CD4-positive, alpha-beta memory T cell (primary cell): Measurements from ENCODE around the gene NOM1. TPM values are rescaled to one million over a fixed set of nuclear protein-coding genes. Genes with fewer than 3 reads are reported as not detected.

Experiments used
- CTCF ChIA-PET: fragments of 350-600 bp; sonication (Branson Sonifier 250); formaldehyde crosslinking; loops from one replicate; lab custom pipeline; 2021; ENCODE audit warnings: inconsistent platforms; ENCODE audit not compliant: partially characterized antibody; lab: Charles Lee
- POLR2A ChIA-PET: fragments of 350-600 bp; sonication (Branson Sonifier 250); formaldehyde crosslinking; loops from one replicate; lab custom pipeline; 2021; ENCODE audit not compliant: partially characterized antibody; lab: Charles Lee
- DNase-seq, 5 donors: peaks; one replicate each; pipeline versions ENCODE4 v3.0.0 to v3.0.0-alpha.2; 2020 to 2022; ENCODE audit warnings: mixed read lengths in 1 of 5
- H3K27ac ChIP-seq: one replicate; pipeline ENCODE4 v1.7.0; 2013; ENCODE audit warnings: low read depth, low read length
- H3K27me3 ChIP-seq: 2 replicates; pipeline ENCODE4 v1.7.0; 2013; ENCODE audit warnings: mild to moderate bottlenecking, low read length, moderate library complexity; ENCODE audit not compliant: insufficient read depth
- H3K36me3 ChIP-seq: 2 replicates; pipeline ENCODE4 v1.7.0; 2013; ENCODE audit warnings: mild to moderate bottlenecking, low read length, moderate library complexity; ENCODE audit not compliant: insufficient read depth
- H3K4me1 ChIP-seq: 2 replicates; pipeline ENCODE4 v1.7.0; 2013; ENCODE audit warnings: mild to moderate bottlenecking, low read length, moderate library complexity; ENCODE audit not compliant: insufficient read depth
- H3K4me3 ChIP-seq, 2 donors: one replicate each; pipeline ENCODE4 v1.7.0; 2013; ENCODE audit warnings: low read length in 2 of 2, mild to moderate bottlenecking in 1 of 2
- H3K9me3 ChIP-seq, 2 donors: one replicate each; pipeline ENCODE4 v1.7.0; 2013; ENCODE audit warnings: low read length in 2 of 2, control low read depth in 1 of 2; ENCODE audit not compliant: control insufficient read depth in 1 of 2
- H3K27ac Mint-ChIP-seq, 7 donors: one replicate each; pipeline ENCODE4 v1.8.0; 2020 to 2021; ENCODE audit warnings: mixed read lengths in 7 of 7, mild to moderate bottlenecking in 6 of 7, inconsistent platforms in 3 of 7, moderate library complexity in 3 of 7
- H3K27me3 Mint-ChIP-seq, 2 donors: one replicate each; pipeline ENCODE4 v1.8.0; 2020 to 2021; ENCODE audit warnings: mixed read lengths in 2 of 2
- H3K36me3 Mint-ChIP-seq, 2 donors: one replicate each; pipeline ENCODE4 v1.8.0; 2020 to 2021; ENCODE audit warnings: mixed read lengths in 2 of 2, inconsistent platforms in 1 of 2, mild to moderate bottlenecking in 1 of 2
- H3K4me1 Mint-ChIP-seq, 4 donors: one replicate each; pipeline ENCODE4 v1.8.0; 2020 to 2021; ENCODE audit warnings: mixed read lengths in 4 of 4, mild to moderate bottlenecking in 1 of 4
- H3K4me3 Mint-ChIP-seq, 8 donors: one replicate each; pipeline ENCODE4 v1.8.0; 2020 to 2021; ENCODE audit warnings: mixed read lengths in 8 of 8, mild to moderate bottlenecking in 7 of 8, moderate library complexity in 6 of 8, inconsistent platforms in 3 of 8
- H3K9me3 Mint-ChIP-seq, 8 donors: one replicate each; pipeline ENCODE4 v1.8.0; 2020 to 2021; ENCODE audit warnings: mixed read lengths in 8 of 8, mild to moderate bottlenecking in 5 of 8, inconsistent platforms in 3 of 8, moderate library complexity in 1 of 8
- intact Hi-C: fragments of 100-400 bp; cut with micrococcal nuclease; formaldehyde crosslinking; loops from one replicate; pipeline ENCODE4 v1.15.1; 2023
- polyA plus RNA-seq, 2 donors: library from polyadenylated mRNA; unstranded; fragments of 300-500 nt; fragmentation: Illumina TruSeq; gene quantifications; one replicate each; pipeline ENCODE4 v1.2.3, GENCODE V29; 2021
- total RNA-seq, 2 experiments: library from RNA; stranded (reverse); gene quantifications; one replicate each; pipeline ENCODE4 v1.2.3, GENCODE V29; 2021

NOM1 gene
- total and polyA plus RNA-seq, 4 experiments from 2014 or later: 0.82 to 32.5 (median 20.6) TPM

- Histone ChIP-seq H3K4me1 (no peaks in the 10 kb centered on the region), H3K27ac (no peak overlapping the region), H3K9me3 (no peaks in the 10 kb centered on the region), H3K36me3 (no peaks in the 10 kb centered on the region), H3K4me3 (no peak overlapping the region), H3K27me3 (no peaks in the 10 kb centered on the region)
- H3K27me3 Mint-ChIP-seq: no peaks in the 10 kb centered on the region
- H3K27ac Mint-ChIP-seq: no peak overlapping the region
- peaks cover 0 to 1% (median 0%) of the 10 kb centered on the region in 4 donors for H3K4me1 Mint-ChIP-seq
- ChIA-PET POLR2A (no interaction called here), CTCF (interaction anchor here (0.7 to 2.3 kb wide), 3 partner anchors 8 to 70 kb away, joined by 3 to 9 read pairs (median 4); no protein-coding TSS in a partner anchor)
- H3K36me3 Mint-ChIP-seq: peaks cover 11 to 29% of the 10 kb centered on the region in 2 donors
- intact Hi-C loops: loop anchor here (10.0 kb wide), 1 partner anchor 135 kb away; no protein-coding TSS in a partner anchor
- peaks cover 0 to 20% (median 10%) of the 10 kb centered on the region in 8 donors for H3K9me3 Mint-ChIP-seq
- no peak overlapping the region for H3K4me3 Mint-ChIP-seq
- no peak for DNase-seq
Measured at GRCh38 chr7:156979711-156980110, 30.2 kb downstream of the NOM1 start.

GRCh38 chr7:156984174-156984891 is 34.8 kb downstream of the NOM1 start:
- Mint-ChIP-seq H3K4me3 (no peak overlapping the region), H3K4me1 (no peaks in the 10 kb centered on the region), H3K36me3 (peaks cover 5 to 11% of the 10 kb centered on the region in 2 donors), H3K27me3 (peaks cover 1 to 2% of the 10 kb centered on the region in 2 donors), H3K9me3 (peaks cover 0 to 11% (median 6%) of the 10 kb centered on the region in 8 donors), H3K27ac (no peak overlapping the region)
- no peak overlapping the region for H3K27ac ChIP-seq
- no peak for DNase-seq
- H3K9me3 ChIP-seq: no peaks in the 10 kb centered on the region
- ChIA-PET CTCF (interaction anchor here (0.6 to 2.0 kb wide), 2 partner anchors 10 to 12 kb away, joined by 3 to 4 read pairs; no protein-coding TSS in a partner anchor), POLR2A (no interaction called here)
- no peak overlapping the region for H3K4me3 ChIP-seq
- no peaks in the 10 kb centered on the region for H3K4me1 ChIP-seq
- H3K27me3 ChIP-seq: no peaks in the 10 kb centered on the region
- intact Hi-C loops: no loop called here
- H3K36me3 ChIP-seq: no peaks in the 10 kb centered on the region

GRCh38 chr7:156985101-156985992 is 35.8 kb downstream of the NOM1 start:
- Histone ChIP-seq H3K9me3 (no peaks in the 10 kb centered on the region), H3K4me3 (no peak overlapping the region), H3K27ac (no peak overlapping the region), H3K4me1 (no peaks in the 10 kb centered on the region), H3K36me3 (no peaks in the 10 kb centered on the region), H3K27me3 (no peaks in the 10 kb centered on the region)
- CTCF ChIA-PET: interaction anchor here (2.0 kb wide), 1 partner anchor 13 kb away, joined by 4 read pairs; no protein-coding TSS in a partner anchor
- H3K9me3 Mint-ChIP-seq: peaks cover 0 to 2% (median 0%) of the 10 kb centered on the region in 8 donors
- H3K36me3 Mint-ChIP-seq: peaks cover 1 to 5% of the 10 kb centered on the region in 2 donors
- H3K4me1 Mint-ChIP-seq: no peaks in the 10 kb centered on the region
- no peak overlapping the region for H3K27ac Mint-ChIP-seq
- intact Hi-C loops: no loop called here
- POLR2A ChIA-PET: no interaction called here
- no peak for DNase-seq
- peaks cover 5 to 6% of the 10 kb centered on the region in 2 donors for H3K27me3 Mint-ChIP-seq
- no peak overlapping the region for H3K4me3 Mint-ChIP-seq

- no peaks in the 10 kb centered on the region for H3K27me3 ChIP-seq
- no peak overlapping the region for H3K4me3 ChIP-seq
- H3K27ac Mint-ChIP-seq: no peak overlapping the region
- H3K9me3 Mint-ChIP-seq: peaks cover 0 to 2% (median 0%) of the 10 kb centered on the region in 8 donors
- no peak for DNase-seq
- CTCF ChIA-PET: no interaction called here
- H3K27me3 Mint-ChIP-seq: peaks cover 6 to 8% of the 10 kb centered on the region in 2 donors
- intact Hi-C loops: no loop called here
- H3K36me3 Mint-ChIP-seq: peaks cover 1 to 5% of the 10 kb centered on the region in 2 donors
- no peak overlapping the region for H3K4me3 Mint-ChIP-seq
- no peaks in the 10 kb centered on the region for H3K4me1 ChIP-seq
- H3K4me1 Mint-ChIP-seq: no peaks in the 10 kb centered on the region
- no peaks in the 10 kb centered on the region for H3K36me3 ChIP-seq
- H3K27ac ChIP-seq: no peak overlapping the region
- POLR2A ChIA-PET: no interaction called here
- H3K9me3 ChIP-seq: no peaks in the 10 kb centered on the region
Measured at GRCh38 chr7:156986378-156986777, 36.9 kb downstream of the NOM1 start.

- intact Hi-C loops: no loop called here
- H3K27ac ChIP-seq: no peak overlapping the region
- DNase-seq: no peak
- no peaks in the 10 kb centered on the region for H3K9me3 ChIP-seq
- no peaks in the 10 kb centered on the region for H3K4me1 ChIP-seq
- no peaks in the 10 kb centered on the region for H3K36me3 ChIP-seq
- H3K4me3 ChIP-seq: no peak overlapping the region
- H3K27ac Mint-ChIP-seq: no peak overlapping the region
- H3K4me3 Mint-ChIP-seq: no peak overlapping the region
- CTCF ChIA-PET: no interaction called here
- no peaks in the 10 kb centered on the region for H3K36me3 Mint-ChIP-seq
- POLR2A ChIA-PET: no interaction called here
- peaks cover 8 to 15% of the 10 kb centered on the region in 2 donors for H3K27me3 Mint-ChIP-seq
- H3K27me3 ChIP-seq: no peaks in the 10 kb centered on the region
- no peaks in the 10 kb centered on the region for H3K4me1 Mint-ChIP-seq
- no peaks in the 10 kb centered on the region for H3K9me3 Mint-ChIP-seq
Measured at GRCh38 chr7:156988343-156989185, 39.1 kb downstream of the NOM1 start.

GRCh38 chr7:156989766-156990535 is 40.4 kb downstream of the NOM1 start:
- Mint-ChIP-seq H3K9me3 (no peaks in the 10 kb centered on the region), H3K36me3 (no peaks in the 10 kb centered on the region), H3K27ac (no peak overlapping the region), H3K4me1 (no peaks in the 10 kb centered on the region), H3K27me3 (peaks cover 15 to 20% of the 10 kb centered on the region in 2 donors), H3K4me3 (no peak overlapping the region)
- intact Hi-C loops: no loop called here
- H3K36me3 ChIP-seq: no peaks in the 10 kb centered on the region
- H3K27ac ChIP-seq: no peak overlapping the region
- DNase-seq: no peak
- POLR2A ChIA-PET: no interaction called here
- no peaks in the 10 kb centered on the region for H3K27me3 ChIP-seq
- no peaks in the 10 kb centered on the region for H3K4me1 ChIP-seq
- no peaks in the 10 kb centered on the region for H3K9me3 ChIP-seq
- CTCF ChIA-PET: no interaction called here
- no peak overlapping the region for H3K4me3 ChIP-seq
